UCSD-AML1 (cell line): ENCODE measurements around the gene PDE4B.
"Not testable (repeated sequence)": the region's sequence is repeated elsewhere in the genome, so short reads cannot be mapped to it uniquely, and the experiment has no call there.

Source experiments
- DNase-seq: peaks from one replicate; lab custom pipeline; 2025; ENCODE audit not compliant: unreplicated experiment; lab: John Stamatoyannopoulos, UW

PDE4B gene

GRCh38 chr1:66112744-66113400 lies 320.2 kb downstream of the PDE4B start:
- DNase-seq = no peak

GRCh38 chr1:66119148-66119547 lies 326.5 kb downstream of the PDE4B start:
- DNase-seq = no peak

- DNase-seq = no peak
Measured at GRCh38 chr1:66124670-66125069, 332.0 kb downstream of the PDE4B start.

- DNase-seq = not testable (repeated sequence)
Measured at GRCh38 chr1:66128641-66129040, 335.9 kb downstream of the PDE4B start.

GRCh38 chr1:66132324-66132723 lies 339.6 kb downstream of the PDE4B start:
- DNase-seq = no peak

GRCh38 chr1:66134004-66134403 lies 341.3 kb downstream of the PDE4B start:
- DNase-seq = no peak

GRCh38 chr1:66135161-66135560 lies 342.5 kb downstream of the PDE4B start:
- DNase-seq = no peak

GRCh38 chr1:66136423-66136822 lies 343.7 kb downstream of the PDE4B start:
- not testable (repeated sequence) for DNase-seq

GRCh38 chr1:66137235-66137634 lies 344.5 kb downstream of the PDE4B start:
- no peak for DNase-seq

GRCh38 chr1:66138613-66139012 lies 345.9 kb downstream of the PDE4B start:
- DNase-seq = no peak

GRCh38 chr1:66140072-66140471 lies 347.4 kb downstream of the PDE4B start:
- no peak for DNase-seq

GRCh38 chr1:66143651-66144050 lies 351.0 kb downstream of the PDE4B start:
- DNase-seq = no peak

- no peak for DNase-seq
Measured at GRCh38 chr1:66147226-66147835, 354.6 kb downstream of the PDE4B start.

GRCh38 chr1:66152034-66152433 lies 359.3 kb downstream of the PDE4B start:
- no peak for DNase-seq

GRCh38 chr1:66154394-66154793 lies 361.7 kb downstream of the PDE4B start:
- no peak for DNase-seq

- DNase-seq = no peak
Measured at GRCh38 chr1:66156144-66156543, 363.4 kb downstream of the PDE4B start.

GRCh38 chr1:66159800-66160199 lies 367.1 kb downstream of the PDE4B start:
- DNase-seq = no peak

GRCh38 chr1:66160719-66161118 lies 368.0 kb downstream of the PDE4B start:
- no peak for DNase-seq

GRCh38 chr1:66166753-66167152 lies 374.1 kb downstream of the PDE4B start:
- no peak for DNase-seq

- no peak for DNase-seq
Measured at GRCh38 chr1:66167267-66167666, 374.6 kb downstream of the PDE4B start.

GRCh38 chr1:66168467-66168887 lies 375.8 kb downstream of the PDE4B start:
- no peak for DNase-seq

GRCh38 chr1:66168948-66169671 lies 376.4 kb downstream of the PDE4B start:
- DNase-seq = no peak
